Measurements from ENCODE around the gene RTRAF. TPM values are rescaled to one million over a fixed set of nuclear protein-coding genes. Genes with fewer than 3 reads are reported as not detected.

RTRAF gene
- polyA plus RNA-seq, 1 donor (not counting 4 experiments of a cell fraction or from before 2014, with no cell fraction given): 255 TPM

DNA sequence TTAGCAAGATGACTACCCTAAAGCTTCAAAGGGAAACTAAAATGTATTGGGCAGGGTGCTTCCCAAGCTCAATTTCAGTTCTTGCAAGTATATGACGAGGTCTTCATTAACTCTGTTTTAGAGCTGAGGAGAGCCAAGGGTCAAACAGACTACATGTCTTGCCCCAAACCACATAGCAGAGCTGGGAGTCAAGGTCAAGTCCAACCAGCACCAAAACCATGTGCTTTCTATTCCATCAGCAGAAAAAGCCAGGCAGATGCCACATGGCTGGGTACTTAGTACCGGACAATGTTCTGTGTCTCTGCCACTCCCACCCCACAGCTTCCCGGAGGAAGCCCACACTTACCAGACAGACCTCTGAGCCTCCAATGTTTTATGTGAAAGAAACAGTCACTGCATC is 61.9 kb downstream of the RTRAF start:
- no peaks in the 10 kb centered on the region for H4K20me1 ChIP-seq (ENCODE audit: control insufficient read depth, extremely low read depth, insufficient read depth, low read length)
- no peaks in the 10 kb centered on the region for H3K79me2 ChIP-seq (ENCODE audit: control insufficient read depth, insufficient read depth, low read length)

DNA sequence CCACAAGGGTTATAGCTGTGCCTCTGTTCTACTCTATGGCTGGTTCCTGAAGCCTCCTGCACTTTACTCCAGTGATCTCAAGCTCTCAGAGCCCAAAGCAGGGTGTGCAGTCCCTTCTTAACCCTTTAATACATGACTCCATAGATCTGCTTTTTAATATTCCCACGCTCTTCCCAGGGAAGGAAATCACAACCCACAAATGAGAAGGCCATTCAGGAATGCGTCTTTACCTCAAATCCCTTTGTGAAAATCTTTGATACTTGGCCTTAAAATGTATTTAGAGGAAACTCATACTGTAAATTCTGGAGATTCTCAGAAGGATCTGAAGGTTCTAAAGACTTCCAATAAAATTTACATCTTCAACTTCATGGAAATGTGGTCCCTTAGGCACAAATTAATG is 62.5 kb downstream of the RTRAF start:
- no peak overlapping the region for H3K4me3 ChIP-seq (ENCODE audit: control insufficient read depth in 2 of 3, extremely low read depth in 1 of 3, insufficient read depth in 2 of 3, low read depth in 1 of 3, low read length in 3 of 3)
- H3K27ac ChIP-seq (ENCODE audit: control insufficient read depth, insufficient read depth, low read length): no peak overlapping the region
- FAIRE-seq (no peak), DNase-seq (ENCODE audit: low read depth, low spot score) (no peak)
- H3K9me3 ChIP-seq (ENCODE audit: control insufficient read depth, low read depth, low read length): no peaks in the 10 kb centered on the region
- no peaks in the 10 kb centered on the region for H3K79me2 ChIP-seq (ENCODE audit: control insufficient read depth, insufficient read depth, low read length)
- H3K9ac ChIP-seq (ENCODE audit: control insufficient read depth, extremely low read depth, insufficient read depth, low read length): no peak overlapping the region
- H3K36me3 ChIP-seq (ENCODE audit: control insufficient read depth in 2 of 2, extremely low read depth in 1 of 2, insufficient read depth in 2 of 2, low read length in 2 of 2): peaks cover 0 to 2% of the 10 kb centered on the region in 2 experiments
- dilution Hi-C loops (cut with MboI; ENCODE audit: extremely low pct_ligation_motif_present, low sequenced_read_pairs): no loop called here
- H3K4me1 ChIP-seq (ENCODE audit: control insufficient read depth, extremely low read depth, insufficient read depth, low read length): no peaks in the 10 kb centered on the region
- TF ChIP-seq, protein P1, sequence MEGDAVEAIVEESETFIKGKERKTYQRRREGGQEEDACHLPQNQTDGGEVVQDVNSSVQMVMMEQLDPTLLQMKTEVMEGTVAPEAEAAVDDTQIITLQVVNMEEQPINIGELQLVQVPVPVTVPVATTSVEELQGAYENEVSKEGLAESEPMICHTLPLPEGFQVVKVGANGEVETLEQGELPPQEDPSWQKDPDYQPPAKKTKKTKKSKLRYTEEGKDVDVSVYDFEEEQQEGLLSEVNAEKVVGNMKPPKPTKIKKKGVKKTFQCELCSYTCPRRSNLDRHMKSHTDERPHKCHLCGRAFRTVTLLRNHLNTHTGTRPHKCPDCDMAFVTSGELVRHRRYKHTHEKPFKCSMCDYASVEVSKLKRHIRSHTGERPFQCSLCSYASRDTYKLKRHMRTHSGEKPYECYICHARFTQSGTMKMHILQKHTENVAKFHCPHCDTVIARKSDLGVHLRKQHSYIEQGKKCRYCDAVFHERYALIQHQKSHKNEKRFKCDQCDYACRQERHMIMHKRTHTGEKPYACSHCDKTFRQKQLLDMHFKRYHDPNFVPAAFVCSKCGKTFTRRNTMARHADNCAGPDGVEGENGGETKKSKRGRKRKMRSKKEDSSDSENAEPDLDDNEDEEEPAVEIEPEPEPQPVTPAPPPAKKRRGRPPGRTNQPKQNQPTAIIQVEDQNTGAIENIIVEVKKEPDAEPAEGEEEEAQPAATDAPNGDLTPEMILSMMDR (optimal IDR thresholded peaks at IDR 0.05 in 1 of 3, IDR thresholded peaks at IDR 0.05 in 1 of 3, conservative IDR thresholded peaks at IDR 0.05 in 1 of 3; ENCODE audit: extremely low read depth in 1 of 3, insufficient read depth in 2 of 3, low read length in 3 of 3): no peak
- no peak for TF ChIP-seq EZH2 (IDR thresholded peaks at IDR 0.05; ENCODE audit: low read length)
- H3K27me3 ChIP-seq (ENCODE audit: control insufficient read depth, extremely low read depth, insufficient read depth, low read length): no peaks in the 10 kb centered on the region
- H3K9me1 ChIP-seq (ENCODE audit: control insufficient read depth, extremely low read depth, insufficient read depth, low read length): no peaks in the 10 kb centered on the region
- H3K4me2 ChIP-seq (ENCODE audit: control insufficient read depth, extremely low read depth, insufficient read depth, low read depth, low read length): no peak overlapping the region
- no peak overlapping the region for H2AFZ ChIP-seq (ENCODE audit: control insufficient read depth, low read length)
- no peaks in the 10 kb centered on the region for H4K20me1 ChIP-seq (ENCODE audit: control insufficient read depth, extremely low read depth, insufficient read depth, low read length)

More for the DNA sequence above, 61.9 kb downstream of the RTRAF start:
- FAIRE-seq (no peak), DNase-seq (ENCODE audit: low read depth, low spot score) (no peak)
- H3K4me2 ChIP-seq (ENCODE audit: control insufficient read depth, extremely low read depth, insufficient read depth, low read depth, low read length): no peak overlapping the region
- no peaks in the 10 kb centered on the region for H3K4me1 ChIP-seq (ENCODE audit: control insufficient read depth, extremely low read depth, insufficient read depth, low read length)
- H3K27me3 ChIP-seq (ENCODE audit: control insufficient read depth, extremely low read depth, insufficient read depth, low read length): no peaks in the 10 kb centered on the region
- no peak for TF ChIP-seq EZH2 (IDR thresholded peaks at IDR 0.05; ENCODE audit: low read length)
- TF ChIP-seq, protein P1 (optimal IDR thresholded peaks at IDR 0.05 in 1 of 3, IDR thresholded peaks at IDR 0.05 in 1 of 3, conservative IDR thresholded peaks at IDR 0.05 in 1 of 3; ENCODE audit: extremely low read depth in 1 of 3, insufficient read depth in 2 of 3, low read length in 3 of 3): no peak
- H3K9ac ChIP-seq (ENCODE audit: control insufficient read depth, extremely low read depth, insufficient read depth, low read length): no peak overlapping the region
- H3K4me3 ChIP-seq (ENCODE audit: control insufficient read depth in 2 of 3, extremely low read depth in 1 of 3, insufficient read depth in 2 of 3, low read depth in 1 of 3, low read length in 3 of 3): no peak overlapping the region
- no peak overlapping the region for H3K27ac ChIP-seq (ENCODE audit: control insufficient read depth, insufficient read depth, low read length)
- no peak overlapping the region for H2AFZ ChIP-seq (ENCODE audit: control insufficient read depth, low read length)
- no peaks in the 10 kb centered on the region for H3K9me1 ChIP-seq (ENCODE audit: control insufficient read depth, extremely low read depth, insufficient read depth, low read length)
- H3K9me3 ChIP-seq (ENCODE audit: control insufficient read depth, low read depth, low read length): no peaks in the 10 kb centered on the region
- H3K36me3 ChIP-seq (ENCODE audit: control insufficient read depth in 2 of 2, extremely low read depth in 1 of 2, insufficient read depth in 2 of 2, low read length in 2 of 2): peaks cover 0 to 2% of the 10 kb centered on the region in 2 experiments
- dilution Hi-C loops (cut with MboI; ENCODE audit: extremely low pct_ligation_motif_present, low sequenced_read_pairs): no loop called here
